ENCODE results near the gene DLST.
"Not testable (repeated sequence)": the region's sequence is repeated elsewhere in the genome, so short reads cannot be mapped to it uniquely, and the experiment has no call there.

The DLST gene

GRCh38 chr14:74918380-74918779, 36.7 kb downstream of the DLST start:
- DNase-seq = no peak

GRCh38 chr14:74919421-74920165, 37.9 kb downstream of the DLST start:
- no peak for DNase-seq

- no peak for DNase-seq
Measured at GRCh38 chr14:74920281-74920680, 38.6 kb downstream of the DLST start.

- no peak for DNase-seq
Measured at GRCh38 chr14:74921053-74921620, 39.4 kb downstream of the DLST start.

GRCh38 chr14:74921987-74922751, 40.5 kb downstream of the DLST start:
- DNase-seq = no peak

GRCh38 chr14:74922752-74923401, 41.2 kb downstream of the DLST start, which contains the start of gene RPS6KL1:
Gene RPS6KL1, minus strand, starts transcription at chr14:74923260. Its CDS starts 1,719 bp downstream, at chr14:74921541.
- DNase-seq = peak; percentile 60

GRCh38 chr14:74924061-74924460, 42.3 kb downstream of the DLST start:
- DNase-seq = no peak

GRCh38 chr14:74927225-74927624, 45.5 kb downstream of the DLST start:
- DNase-seq = no peak

- no peak for DNase-seq
Measured at GRCh38 chr14:74929242-74929641, 47.5 kb downstream of the DLST start.

GRCh38 chr14:74931744-74932143, 50.0 kb downstream of the DLST start:
- not testable (repeated sequence) for DNase-seq

GRCh38 chr14:74932401-74932901, 50.7 kb downstream of the DLST start:
- DNase-seq = no peak

- not testable (repeated sequence) for DNase-seq
Measured at GRCh38 chr14:74932936-74933335, 51.2 kb downstream of the DLST start.

GRCh38 chr14:74934041-74934440, 52.3 kb downstream of the DLST start:
- no peak for DNase-seq

GRCh38 chr14:74934476-74935359, 53.0 kb downstream of the DLST start:
- peak; percentile 37 for DNase-seq

- no peak for DNase-seq
Measured at GRCh38 chr14:74935360-74935680, 53.6 kb downstream of the DLST start.

GRCh38 chr14:74936151-74936550, 54.4 kb downstream of the DLST start:
- DNase-seq = no peak

- no peak for DNase-seq
Measured at GRCh38 chr14:74936731-74937130, 55.0 kb downstream of the DLST start.

GRCh38 chr14:74937171-74937570, 55.5 kb downstream of the DLST start:
- DNase-seq = no peak

- DNase-seq = no peak
Measured at GRCh38 chr14:74938531-74939495, 57.1 kb downstream of the DLST start.

- DNase-seq = no peak
Measured at GRCh38 chr14:74940956-74941565, 59.3 kb downstream of the DLST start.

Measured in fibroblast of skin of abdomen (primary cell).